IPS-18c (cell line): ENCODE measurements around the gene ARSJ.
"Not testable (repeated sequence)": the region's sequence is repeated elsewhere in the genome, so short reads cannot be mapped to it uniquely, and the experiment has no call there.

Experiments
- H3K4me3 ChIP-seq: 2 replicates; pipeline ENCODE4 v1.7.0; 2013; ENCODE audit warnings: low read depth, mild to moderate bottlenecking, low read length, moderate library complexity; ENCODE audit not compliant: insufficient read depth
- H3K9me3 ChIP-seq: one replicate; pipeline ENCODE4 v1.6.1; 2013; ENCODE audit warnings: mild to moderate bottlenecking, low read length, moderate library complexity; ENCODE audit not compliant: control insufficient read depth, insufficient read depth

Gene ARSJ

DNA sequence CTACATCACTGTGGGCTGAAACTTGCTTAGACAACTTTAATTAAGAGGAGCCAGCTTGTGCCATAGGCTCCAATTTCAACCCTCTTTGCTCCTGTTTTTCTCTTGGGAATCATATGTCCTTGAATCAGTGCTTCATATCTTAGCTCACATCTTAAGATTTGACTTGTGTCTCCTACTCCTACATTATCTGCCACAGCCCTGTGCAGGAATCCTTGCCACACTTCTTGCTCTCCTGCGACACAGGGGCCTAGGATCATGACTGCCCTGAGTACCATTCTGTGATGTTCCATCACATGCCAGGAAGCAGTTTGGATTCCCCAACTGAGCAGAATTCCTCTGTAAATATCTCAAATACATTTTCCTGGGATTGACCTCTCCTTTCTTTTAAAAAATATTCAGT lies 36.4 kb downstream of the ARSJ start:
- H3K4me3 ChIP-seq, result no peak overlapping the region
- no peaks in the 10 kb centered on the region for H3K9me3 ChIP-seq

DNA sequence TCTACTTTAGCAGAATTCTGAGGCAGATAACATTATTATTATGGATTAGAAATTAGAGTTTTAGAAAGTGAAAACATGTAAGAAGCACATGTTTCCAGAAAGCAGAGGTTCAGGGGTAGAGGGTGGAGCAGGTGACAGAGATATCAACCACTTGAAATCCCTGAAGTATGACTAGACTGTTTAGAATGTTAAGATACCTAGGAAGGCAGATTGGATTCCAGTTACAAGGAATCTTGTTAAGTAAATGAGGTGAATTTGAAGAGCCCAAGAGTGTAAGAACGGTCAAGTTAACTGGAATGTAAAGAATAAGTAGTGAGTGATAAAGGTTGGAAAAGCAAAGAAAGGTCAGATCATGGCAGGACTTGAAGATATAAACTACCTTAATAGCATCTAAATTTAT lies 37.6 kb downstream of the ARSJ start:
- Histone ChIP-seq H3K4me3 (no peak overlapping the region), H3K9me3 (no peaks in the 10 kb centered on the region)

DNA sequence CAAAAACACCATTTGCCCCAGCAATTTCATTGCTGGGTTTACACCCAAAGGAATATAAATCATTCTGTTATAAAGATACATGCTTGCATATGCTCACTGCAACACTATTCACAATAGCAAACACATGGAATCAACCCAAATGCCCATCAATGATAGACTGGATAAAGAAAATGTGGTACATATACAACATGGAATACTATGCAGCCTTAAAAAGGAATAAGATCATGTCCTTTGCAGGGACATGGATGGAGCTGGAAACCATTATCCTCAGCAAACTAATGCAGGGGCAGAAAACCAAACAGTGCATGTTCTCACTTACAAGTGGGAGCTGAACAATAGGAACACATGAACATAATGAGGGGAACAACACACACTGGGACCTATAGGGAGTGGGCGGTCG lies 39.3 kb downstream of the ARSJ start:
- not testable (repeated sequence) for H3K9me3 ChIP-seq, H3K4me3 ChIP-seq

DNA sequence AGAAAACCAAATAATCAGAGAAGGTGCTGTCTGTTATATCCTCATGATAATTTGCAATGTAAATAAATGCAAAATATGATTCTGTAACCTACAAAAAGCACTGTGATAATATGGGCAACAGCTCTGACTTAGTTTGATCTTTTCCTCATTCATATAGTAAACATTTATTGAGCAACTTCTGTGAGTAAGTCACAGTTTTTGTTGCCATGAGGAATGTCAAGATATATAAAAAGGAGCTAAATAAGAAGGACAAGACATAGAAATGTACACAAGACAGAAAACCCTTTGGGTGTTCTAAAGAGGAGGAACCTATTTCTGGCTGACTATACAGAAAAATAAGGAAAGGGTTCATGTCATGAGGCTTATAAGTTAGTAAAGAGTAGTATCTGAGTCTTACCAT lies 44.3 kb downstream of the ARSJ start:
- no peak overlapping the region for H3K4me3 ChIP-seq
- H3K9me3 ChIP-seq, result no peaks in the 10 kb centered on the region

DNA sequence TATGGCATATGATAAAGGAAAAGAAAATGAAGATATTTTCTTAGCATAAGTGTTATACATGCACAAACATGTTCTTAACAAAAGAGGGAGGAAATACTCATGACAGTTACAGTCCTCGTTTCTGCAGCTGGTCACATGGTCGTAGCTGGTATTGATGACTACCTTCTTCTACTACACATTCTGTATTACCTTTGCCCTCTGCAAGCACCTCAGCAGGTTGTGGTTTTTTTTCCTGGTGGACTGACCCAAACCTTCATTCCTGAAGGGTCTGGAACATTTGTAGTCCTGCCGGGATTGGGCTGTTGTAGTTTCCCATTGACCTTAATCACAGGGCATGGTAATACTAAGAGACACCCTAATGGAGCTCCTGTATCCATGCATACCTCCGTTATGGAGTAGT lies 54.7 kb downstream of the ARSJ start:
- H3K4me3 ChIP-seq, H3K9me3 ChIP-seq: not testable (repeated sequence)

DNA sequence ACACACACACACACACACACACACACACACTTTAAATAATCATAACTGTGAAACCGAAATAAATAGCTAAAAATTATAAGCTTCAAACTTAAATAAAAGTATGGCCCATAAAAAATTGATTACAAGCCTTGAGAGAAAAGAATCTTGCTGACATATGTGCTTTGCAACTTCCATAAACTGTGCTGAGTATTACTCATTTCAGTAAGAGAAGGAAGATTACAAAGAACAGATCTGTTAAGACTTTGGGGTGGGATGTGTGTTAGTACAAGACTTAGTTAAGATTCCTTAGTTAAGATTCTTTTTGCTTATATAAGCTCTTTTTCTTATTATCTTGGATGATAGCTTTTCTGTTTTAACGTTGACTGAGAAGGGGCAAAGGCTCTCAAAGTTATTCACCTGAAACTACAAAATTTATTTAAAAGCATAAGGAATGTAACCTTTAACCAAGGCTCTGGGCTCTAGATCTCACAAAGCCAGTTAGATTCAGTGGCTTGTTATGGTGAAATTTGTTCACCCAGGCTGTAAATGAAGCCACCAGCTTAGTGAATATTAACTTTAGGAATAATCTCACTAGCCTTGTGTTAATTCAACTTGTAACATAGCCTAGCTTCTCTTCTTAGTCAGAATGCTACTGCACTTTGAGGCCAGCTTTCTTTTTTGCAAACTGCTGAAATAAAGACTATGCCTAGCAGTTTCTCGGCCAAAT lies 58.2 kb downstream of the ARSJ start:
- Histone ChIP-seq H3K4me3 (no peak overlapping the region), H3K9me3 (peaks cover 2% of the 10 kb centered on the region)

DNA sequence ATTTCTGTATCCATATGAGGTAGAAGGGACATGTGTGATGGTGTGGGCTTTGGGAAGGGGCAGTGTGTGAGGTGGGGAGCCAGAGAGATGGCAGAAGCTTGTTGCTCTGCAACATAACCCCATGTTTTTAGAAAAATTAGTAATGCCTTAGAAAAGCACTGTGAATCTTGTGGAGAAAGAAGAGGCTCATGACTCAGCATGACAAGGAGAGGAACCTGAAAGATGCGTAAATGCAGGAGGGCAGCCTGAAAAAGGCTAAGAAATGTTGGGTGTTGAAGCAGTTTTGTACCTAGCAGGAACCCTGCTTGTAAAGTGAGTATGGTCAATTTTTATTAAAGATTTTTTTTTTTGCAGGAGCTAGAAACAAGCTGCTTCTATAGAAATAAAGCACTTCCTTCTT lies 59.8 kb downstream of the ARSJ start:
- peaks cover 2% of the 10 kb centered on the region for H3K9me3 ChIP-seq
- H3K4me3 ChIP-seq, result no peak overlapping the region

DNA sequence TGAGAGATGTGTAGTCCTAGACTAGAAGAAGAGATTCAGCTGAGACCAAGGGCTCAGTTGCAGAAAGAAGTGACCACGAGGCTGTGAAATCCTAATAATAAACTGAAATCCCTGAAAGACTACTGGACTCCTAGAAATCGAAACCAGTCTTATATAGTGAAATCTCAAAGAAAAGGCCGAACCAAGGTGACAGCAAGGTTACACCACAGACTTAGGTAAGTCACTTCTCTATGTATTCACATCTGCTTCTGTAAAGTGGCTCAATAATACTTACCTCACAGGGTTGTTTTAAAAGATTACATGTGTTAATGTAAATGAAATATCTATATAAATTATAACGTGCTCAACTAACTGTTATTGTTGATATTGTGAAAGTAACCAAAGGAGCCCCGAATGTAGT lies 60.3 kb downstream of the ARSJ start:
- peaks cover 2% of the 10 kb centered on the region for H3K9me3 ChIP-seq
- no peak overlapping the region for H3K4me3 ChIP-seq

DNA sequence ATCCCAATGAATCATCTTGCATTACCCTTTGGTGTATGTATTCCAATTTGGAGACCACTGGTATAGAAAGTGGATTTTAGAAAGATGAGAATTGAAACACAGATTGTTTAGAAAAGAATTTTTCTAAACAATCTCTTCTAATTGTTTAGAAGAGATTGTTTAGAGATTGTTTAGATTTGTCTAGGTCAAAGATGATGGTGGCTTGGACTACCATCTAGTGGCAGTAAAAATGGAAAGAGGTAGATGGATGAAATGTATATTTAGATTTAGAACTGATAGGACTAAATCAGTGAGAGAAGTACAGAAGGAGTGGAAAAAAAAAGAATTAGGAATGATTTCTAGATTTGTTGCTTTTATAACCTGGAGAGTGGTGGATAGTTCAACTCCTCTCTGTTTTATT lies 70.6 kb downstream of the ARSJ start:
- Histone ChIP-seq H3K4me3 (no peak overlapping the region), H3K9me3 (no peaks in the 10 kb centered on the region)

DNA sequence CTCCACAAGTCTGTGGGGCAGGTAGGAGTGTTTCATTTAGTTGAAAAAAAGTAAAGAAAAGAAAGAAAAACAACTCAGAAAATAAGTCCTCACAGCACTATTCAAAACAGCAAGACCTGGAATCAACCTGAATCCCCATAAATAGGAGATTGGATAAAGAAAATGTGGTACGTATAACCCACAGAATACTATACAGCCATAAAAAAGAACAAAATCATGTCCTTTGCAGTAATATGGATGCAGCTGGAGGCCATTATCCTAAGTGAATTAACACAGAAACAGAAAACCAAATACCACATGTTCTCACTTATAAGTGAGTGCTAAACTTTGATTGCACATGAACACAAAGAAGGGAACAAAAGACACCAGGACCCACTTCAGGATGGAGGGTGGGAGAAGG lies 71.9 kb downstream of the ARSJ start:
- no peak overlapping the region for H3K4me3 ChIP-seq
- no peaks in the 10 kb centered on the region for H3K9me3 ChIP-seq

DNA sequence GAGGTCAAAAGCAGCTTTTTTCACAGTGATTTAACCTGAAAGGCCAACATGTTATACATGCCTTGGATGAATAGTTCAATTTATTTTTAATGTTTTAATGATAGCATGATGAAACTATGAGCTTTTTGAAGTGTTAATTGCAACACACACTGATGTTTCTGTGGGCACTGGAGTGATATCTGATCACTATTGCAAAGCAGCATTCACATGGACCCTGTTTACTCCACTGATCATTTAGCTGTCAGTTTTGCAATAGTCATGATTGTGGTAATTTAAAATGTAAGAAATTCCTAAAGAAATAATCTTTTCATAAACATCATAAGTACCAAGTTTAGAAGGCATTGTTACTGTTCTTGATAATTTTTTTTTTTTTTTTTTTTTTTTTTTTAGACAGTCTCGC lies 74.1 kb downstream of the ARSJ start:
- Histone ChIP-seq H3K4me3 (no peak overlapping the region), H3K9me3 (no peaks in the 10 kb centered on the region)

DNA sequence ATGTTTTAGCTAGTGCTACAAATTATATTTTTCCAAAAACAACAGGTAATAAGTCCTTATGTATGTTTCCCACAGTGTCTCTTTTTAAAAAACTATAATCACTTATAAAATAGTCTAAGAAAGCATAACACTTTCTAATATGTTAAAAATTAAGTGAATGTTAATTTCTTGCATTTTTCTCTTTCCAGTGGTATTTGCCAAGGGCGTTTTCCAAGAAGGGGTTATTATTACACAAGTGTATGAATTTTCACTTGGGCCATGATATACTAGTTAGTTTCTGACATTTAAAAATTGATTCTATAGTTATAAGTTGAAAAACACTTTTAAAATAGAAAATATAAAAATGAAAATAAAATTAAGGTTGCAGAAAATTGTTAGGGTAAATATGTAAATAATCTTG lies 74.6 kb downstream of the ARSJ start:
- no peaks in the 10 kb centered on the region for H3K9me3 ChIP-seq
- H3K4me3 ChIP-seq, result no peak overlapping the region

DNA sequence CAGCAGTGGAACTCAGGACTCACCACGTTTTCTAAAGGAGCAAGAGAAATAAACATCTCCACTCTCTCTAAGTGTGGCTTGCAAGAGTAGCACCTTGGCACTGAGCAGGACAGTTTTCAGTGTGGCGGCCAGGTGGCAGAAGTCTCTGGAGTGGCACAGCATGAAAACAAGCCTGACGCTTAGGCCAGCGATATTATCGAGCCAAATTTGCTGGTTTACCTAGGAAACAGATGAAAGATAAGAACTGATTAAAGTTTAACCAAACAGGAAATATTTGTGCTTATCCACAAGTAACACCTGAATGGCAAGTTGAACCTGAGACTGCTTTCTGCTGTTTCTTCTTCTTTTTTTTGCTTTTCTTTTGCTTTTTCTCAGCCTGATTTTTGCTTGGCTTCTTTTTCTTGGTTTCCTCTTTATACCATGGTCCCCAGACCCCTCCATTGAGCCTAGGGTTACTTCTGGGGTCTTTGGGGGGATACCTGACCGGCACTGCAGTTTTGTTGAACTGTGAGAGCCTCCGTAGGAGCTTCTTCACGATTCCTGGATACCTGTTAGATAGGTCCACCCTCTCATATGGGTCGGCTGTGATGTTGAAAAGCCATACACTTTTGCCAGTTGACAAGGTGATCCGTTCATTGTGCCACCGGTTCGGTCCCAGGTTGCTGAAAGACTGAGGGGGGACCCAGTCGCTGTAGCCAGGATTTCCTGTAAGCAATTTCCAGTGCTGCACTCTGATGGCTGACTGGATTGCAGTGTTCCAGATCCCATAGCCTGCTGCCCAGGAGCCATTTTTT lies 77.3 kb downstream of the ARSJ start:
- H3K4me3 ChIP-seq, result no peak overlapping the region
- no peaks in the 10 kb centered on the region for H3K9me3 ChIP-seq

DNA sequence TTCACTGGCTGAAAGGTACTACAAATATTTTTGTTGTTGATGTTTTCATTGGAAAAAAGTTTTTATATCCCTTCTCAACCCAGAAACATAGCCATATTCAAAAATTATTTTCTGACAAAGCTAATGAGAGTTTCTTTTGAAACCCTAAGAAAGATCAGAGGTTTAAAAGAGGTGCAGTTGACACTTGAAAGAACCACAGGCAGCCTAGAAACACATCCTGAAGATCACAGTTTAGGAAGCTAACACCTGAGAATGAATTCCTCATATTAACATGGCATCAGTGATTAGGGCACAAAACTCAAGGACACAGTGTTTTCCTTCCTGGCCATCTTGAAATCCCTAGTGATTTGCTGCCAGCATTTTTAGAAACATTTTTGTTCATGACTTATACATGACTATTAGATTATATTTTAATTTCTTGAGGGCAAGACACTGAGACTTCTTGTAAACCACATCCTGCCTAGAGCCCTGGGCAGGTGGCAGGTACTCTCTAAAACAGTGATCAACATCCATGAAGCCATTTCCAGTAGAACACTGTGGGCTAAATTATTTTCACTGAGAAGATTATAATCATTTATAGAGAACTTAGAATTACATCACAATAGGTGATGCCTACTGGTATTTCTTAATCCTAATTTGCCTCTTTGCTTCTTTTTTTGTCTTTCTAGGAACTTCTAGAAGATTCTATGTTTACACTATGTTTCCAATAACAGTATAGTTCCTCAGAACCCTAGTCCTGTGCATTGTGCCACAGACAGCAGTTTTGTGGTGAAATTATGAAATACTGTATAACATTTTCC lies 80.0 kb downstream of the ARSJ start:
- no peaks in the 10 kb centered on the region for H3K9me3 ChIP-seq

DNA sequence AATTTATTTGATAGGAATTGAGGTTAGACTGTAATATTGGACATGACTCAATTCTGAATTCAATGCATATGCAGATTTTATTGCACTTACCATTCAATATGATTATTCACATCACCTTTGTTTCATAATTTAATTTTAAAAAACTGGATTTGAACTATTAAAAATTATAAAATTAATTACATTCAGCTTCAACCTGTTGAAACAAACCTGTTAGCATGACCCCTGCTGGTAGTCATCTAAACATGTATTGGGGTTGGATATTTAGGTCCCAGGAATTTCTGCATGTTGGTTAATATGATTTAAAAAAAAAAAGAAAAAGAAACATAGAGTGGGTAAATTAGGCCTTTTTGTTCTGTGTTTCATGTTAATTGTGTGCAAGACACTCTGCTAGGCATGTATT lies 85.9 kb downstream of the ARSJ start:
- Histone ChIP-seq H3K9me3 (no peaks in the 10 kb centered on the region), H3K4me3 (no peak overlapping the region)

More for the DNA sequence above, 80.0 kb downstream of the ARSJ start:
- no peak overlapping the region for H3K4me3 ChIP-seq

DNA sequence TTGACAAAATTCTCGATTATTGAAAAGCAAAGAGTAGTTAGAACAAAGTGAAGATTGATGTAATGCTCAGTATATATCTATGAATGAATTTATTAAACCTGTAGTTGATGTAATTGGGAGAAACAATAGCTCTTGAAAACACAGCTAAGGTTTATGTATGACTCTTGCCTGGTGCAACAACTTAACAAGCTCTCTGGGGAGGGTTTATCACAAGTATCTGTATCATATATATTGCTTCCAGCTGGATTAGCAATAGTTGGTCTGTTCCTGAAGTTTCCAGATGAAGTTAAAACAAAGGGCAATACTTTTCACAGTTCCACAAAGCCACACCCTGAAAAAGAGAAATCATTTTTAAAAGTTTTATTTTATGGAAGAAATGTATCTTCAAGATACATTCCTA lies 91.4 kb downstream of the ARSJ start:
- no peak overlapping the region for H3K4me3 ChIP-seq
- no peaks in the 10 kb centered on the region for H3K9me3 ChIP-seq

DNA sequence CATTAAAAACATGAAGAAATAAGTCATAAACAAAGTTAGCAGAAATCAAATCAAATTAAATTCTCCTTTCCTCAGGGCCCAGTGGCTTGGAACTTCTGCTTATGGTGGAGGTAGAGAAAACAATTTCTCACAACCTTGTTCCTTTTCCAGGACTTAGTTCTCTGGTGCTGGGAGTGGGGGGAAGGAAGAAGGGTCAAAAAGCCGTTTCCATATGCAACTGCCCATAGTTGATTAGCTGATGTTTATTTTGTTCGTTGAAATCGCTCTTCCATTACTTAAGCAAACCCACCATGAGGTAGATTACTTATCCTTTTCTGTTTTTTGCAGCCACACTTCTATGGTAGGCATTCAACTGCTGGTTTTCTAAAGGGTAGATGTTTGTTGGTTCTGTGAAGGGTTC lies 94.2 kb downstream of the ARSJ start:
- Histone ChIP-seq H3K9me3 (no peaks in the 10 kb centered on the region), H3K4me3 (no peak overlapping the region)

DNA sequence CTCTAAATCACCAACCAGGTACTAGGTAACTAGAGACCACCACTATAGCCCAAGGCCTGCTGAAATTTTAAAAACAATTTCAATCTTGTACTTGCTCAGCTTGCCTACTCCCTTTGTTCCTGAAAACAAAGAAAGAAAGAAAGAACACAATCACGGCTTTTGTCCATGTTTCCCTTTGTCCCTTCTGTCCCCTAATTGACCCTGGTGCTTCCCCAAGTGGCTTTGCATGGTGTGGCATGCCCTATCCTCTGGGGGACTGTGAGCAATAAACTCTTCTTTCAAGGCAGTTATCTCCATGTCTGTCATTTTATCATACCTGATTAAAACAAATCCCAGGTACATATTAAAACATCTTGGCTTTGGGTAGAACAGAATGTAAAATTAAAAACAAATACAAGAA lies 94.8 kb downstream of the ARSJ start:
- Histone ChIP-seq H3K4me3 (no peak overlapping the region), H3K9me3 (no peaks in the 10 kb centered on the region)
